HG02852 (cell line): ENCODE results near the gene ZFTA.
"Not testable (repeated sequence)": the region's sequence is repeated elsewhere in the genome, so short reads cannot be mapped to it uniquely, and the experiment has no call there.

Experiments
- ATAC-seq: cut with Tn5 transposase; IDR thresholded peaks from one replicate; pipeline ENCODE4 v1.9.1; 2021; ENCODE audit warnings: mild to moderate bottlenecking, moderate library complexity; ENCODE audit not compliant: unreplicated experiment

The ZFTA gene

GRCh38 chr11:63779039-63779438, 10.5 kb upstream of the ZFTA start:
- no peak for ATAC-seq

- ATAC-seq: no peak
These were observed 6.6 kb upstream of the ZFTA start for GRCh38 chr11:63775191-63775590.

- ATAC-seq: not testable (repeated sequence)
These were observed 3.3 kb upstream of the ZFTA start for GRCh38 chr11:63771741-63772318.

- no peak for ATAC-seq
These were observed 2.2 kb upstream of the ZFTA start for GRCh38 chr11:63770763-63771162.

GRCh38 chr11:63769714-63770455, 1.3 kb upstream of the ZFTA start:
- ATAC-seq: no peak

- no peak for ATAC-seq
These were observed 603 bp upstream of the ZFTA start for GRCh38 chr11:63769042-63769713.

- no peak for ATAC-seq
These were observed 874 bp downstream of the ZFTA start for GRCh38 chr11:63767565-63768236.

- ATAC-seq: no peak
These were observed 1.4 kb downstream of the ZFTA start for GRCh38 chr11:63767267-63767564.

- ATAC-seq: no peak
These were observed 1.9 kb downstream of the ZFTA start for GRCh38 chr11:63766531-63767235.

GRCh38 chr11:63765688-63766241, 2.8 kb downstream of the ZFTA start:
- no peak for ATAC-seq

- ATAC-seq: no peak
These were observed 3.6 kb downstream of the ZFTA start for GRCh38 chr11:63764679-63765647.

GRCh38 chr11:63764340-63764678, 4.3 kb downstream of the ZFTA start:
- ATAC-seq: no peak

GRCh38 chr11:63763496-63764339, 4.9 kb downstream of the ZFTA start:
- ATAC-seq: no peak

GRCh38 chr11:63762654-63763495, 5.7 kb downstream of the ZFTA start:
- no peak for ATAC-seq

- no peak for ATAC-seq
These were observed 6.5 kb downstream of the ZFTA start for GRCh38 chr11:63761931-63762653.

- ATAC-seq: no peak
These were observed 7.4 kb downstream of the ZFTA start for GRCh38 chr11:63761188-63761587.

GRCh38 chr11:63760487-63761079, 8.0 kb downstream of the ZFTA start:
- no peak for ATAC-seq
